ENCODE data around the gene TSC1.

GRCh38 chr9:132989014-132989310 lies 44.5 kb upstream of the TSC1 start:
- no peak for TF ChIP-seq POLR2A (IDR thresholded peaks at IDR 0.05)
- TF ChIP-seq, protein P1, sequence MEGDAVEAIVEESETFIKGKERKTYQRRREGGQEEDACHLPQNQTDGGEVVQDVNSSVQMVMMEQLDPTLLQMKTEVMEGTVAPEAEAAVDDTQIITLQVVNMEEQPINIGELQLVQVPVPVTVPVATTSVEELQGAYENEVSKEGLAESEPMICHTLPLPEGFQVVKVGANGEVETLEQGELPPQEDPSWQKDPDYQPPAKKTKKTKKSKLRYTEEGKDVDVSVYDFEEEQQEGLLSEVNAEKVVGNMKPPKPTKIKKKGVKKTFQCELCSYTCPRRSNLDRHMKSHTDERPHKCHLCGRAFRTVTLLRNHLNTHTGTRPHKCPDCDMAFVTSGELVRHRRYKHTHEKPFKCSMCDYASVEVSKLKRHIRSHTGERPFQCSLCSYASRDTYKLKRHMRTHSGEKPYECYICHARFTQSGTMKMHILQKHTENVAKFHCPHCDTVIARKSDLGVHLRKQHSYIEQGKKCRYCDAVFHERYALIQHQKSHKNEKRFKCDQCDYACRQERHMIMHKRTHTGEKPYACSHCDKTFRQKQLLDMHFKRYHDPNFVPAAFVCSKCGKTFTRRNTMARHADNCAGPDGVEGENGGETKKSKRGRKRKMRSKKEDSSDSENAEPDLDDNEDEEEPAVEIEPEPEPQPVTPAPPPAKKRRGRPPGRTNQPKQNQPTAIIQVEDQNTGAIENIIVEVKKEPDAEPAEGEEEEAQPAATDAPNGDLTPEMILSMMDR (IDR thresholded peaks at IDR 0.05): no peak

Measured in prostate gland (tissue), 2 donors.